Measurements from ENCODE around the gene MPV17L.
"Not testable (repeated sequence)": the region's sequence is repeated elsewhere in the genome, so short reads cannot be mapped to it uniquely, and the experiment has no call there.

DNA sequence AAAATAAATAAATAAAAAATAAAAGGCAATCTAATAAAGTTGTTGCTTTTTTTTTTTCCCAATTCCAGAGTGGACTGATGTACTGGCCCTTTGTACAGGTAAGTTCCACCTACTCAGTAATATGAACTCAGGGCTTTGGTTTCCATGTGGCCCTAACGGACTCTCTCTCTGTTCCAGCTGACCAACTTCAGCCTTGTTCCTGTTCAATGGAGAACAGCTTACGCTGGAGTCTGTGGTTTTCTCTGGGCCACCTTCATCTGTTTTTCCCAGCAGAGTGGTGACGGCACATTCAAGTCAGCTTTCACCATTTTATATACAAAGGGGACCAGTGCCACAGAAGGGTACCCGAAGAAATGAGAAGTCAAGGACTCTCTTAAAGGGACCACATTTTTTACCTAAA lies 12.2 kb downstream of the MPV17L start:
- TF ChIP-seq CTCF, POLR2A (IDR thresholded peaks at IDR 0.05): not testable (repeated sequence)

All from body of pancreas (tissue), 4 donors.